ENCODE data around the gene ARHGAP4.

Gene ARHGAP4

DNA sequence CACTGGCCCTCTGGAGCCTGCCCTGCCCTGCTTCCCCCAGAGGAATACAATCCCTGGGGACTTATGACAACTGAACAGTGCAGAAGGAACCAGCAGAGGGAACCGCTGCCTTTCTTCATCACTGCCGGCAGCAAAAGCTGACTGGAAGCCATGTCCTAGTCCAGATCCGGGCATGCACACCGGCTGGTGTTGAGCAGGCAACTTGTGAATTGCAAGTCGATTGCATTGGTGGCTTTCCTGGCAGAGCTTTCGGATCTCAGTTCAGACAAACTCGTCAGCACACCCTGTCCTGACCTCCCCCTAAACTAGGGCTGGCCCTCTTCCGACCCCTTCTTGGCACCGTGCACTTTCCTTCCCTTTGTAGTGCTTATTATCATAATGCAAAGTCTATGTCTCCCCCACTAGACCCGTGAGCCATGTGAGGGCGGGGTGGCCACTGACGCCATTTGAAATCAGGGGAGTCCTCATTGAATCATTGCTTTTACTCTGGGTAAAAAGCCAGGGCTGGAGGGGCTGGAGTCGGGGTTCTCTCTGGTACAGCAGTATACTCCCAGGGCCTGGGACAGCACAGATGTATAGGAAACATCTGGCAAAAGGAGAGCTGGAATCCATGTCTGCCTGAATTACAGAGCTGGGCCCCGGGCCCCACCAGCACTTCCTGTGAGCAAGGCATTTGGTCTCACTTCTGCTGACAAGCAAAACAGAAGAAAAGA is 1.8 kb downstream of the ARHGAP4 start:
- DNase-seq, result no peak

DNA sequence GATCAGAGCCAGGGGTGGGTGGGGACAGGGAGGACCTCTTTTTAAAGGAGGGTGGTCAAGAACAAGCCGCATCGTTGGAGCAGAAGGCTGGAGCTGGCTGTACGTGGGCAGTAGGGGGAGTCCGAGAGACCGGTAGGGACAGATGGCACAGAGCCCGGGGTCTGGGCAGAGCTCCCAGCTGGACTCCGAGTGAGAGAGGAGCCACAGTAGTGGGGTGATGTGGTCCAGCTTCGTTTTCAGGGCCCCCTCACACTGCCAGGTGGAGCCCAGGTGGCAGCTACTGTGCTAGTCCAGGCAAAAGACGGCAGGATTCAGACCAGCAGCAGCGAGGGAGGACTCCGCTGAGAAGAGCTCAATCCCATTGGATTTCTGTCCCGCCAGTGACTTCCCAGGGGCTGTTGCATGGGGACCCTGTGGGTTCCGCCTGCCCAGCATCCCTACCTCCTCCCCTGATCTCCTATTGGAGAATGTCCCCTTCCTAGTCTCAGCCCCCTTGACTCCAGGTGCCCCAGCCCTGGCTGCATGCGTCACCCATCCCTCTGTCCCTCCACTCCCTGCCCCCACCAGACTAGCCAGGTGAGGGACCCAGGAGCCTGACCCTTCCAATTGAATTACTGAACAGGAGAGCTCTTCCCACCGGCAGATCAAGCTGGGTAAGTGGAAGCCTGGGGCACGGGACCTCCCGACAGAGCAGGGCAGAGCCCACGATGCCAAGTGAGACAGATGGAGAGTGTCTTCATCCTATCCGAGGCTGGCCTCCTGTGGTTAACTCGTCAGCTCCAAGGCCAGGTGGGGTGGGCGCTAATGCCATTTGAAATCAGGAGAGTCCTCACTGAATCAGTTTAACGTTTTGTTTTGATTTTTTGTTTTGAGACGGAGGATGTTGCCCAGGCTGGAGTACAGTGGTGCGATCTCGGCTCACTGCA is 2.9 kb downstream of the ARHGAP4 start:
- no peak for DNase-seq

DNA sequence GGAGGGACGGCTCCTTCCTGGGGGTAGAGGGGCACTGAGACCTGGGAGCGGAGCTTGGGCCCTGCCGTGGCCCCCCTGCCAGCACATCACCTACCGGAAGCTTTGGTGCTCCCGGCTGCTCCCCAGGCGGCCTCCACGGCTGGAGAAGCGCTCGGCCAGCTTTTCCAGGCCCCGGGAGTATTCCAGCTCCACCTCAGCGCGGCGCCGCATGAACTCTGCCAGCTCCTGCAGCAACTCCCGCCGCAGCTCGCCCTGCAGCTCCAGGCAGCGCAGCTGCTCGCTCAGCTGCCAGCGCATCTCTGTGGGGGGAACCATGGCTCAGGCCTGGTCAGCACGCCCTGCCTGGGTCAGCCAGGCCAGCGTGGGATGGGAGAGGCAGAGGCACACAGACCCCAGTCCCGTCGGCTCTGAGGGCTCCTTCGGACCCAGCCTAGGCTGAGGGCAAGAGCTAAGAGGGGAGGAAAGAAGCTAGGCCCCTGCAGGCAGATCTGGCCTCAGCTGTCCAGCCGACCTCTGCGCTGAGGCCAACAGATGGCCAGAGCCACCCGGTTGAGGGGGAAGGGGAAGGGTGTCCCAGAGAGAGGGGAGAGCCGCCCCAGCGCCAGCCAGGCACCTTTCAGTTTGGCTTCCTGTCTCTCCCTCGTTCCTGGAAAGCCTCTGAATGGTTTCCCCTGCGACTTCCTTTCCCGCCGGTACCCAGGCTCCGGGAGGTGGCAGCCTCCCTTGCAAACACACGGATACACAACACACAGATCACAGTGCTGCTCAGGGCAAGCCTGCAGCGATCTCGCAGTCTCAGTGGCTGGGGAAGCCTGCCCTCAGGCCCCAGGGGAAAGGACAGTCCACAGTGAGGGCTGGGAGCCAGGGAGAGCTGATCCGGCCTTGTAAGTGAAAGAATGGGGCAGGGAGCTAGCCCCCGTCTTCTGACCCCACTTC is 4.3 kb downstream of the ARHGAP4 start:
- no peak for DNase-seq

DNA sequence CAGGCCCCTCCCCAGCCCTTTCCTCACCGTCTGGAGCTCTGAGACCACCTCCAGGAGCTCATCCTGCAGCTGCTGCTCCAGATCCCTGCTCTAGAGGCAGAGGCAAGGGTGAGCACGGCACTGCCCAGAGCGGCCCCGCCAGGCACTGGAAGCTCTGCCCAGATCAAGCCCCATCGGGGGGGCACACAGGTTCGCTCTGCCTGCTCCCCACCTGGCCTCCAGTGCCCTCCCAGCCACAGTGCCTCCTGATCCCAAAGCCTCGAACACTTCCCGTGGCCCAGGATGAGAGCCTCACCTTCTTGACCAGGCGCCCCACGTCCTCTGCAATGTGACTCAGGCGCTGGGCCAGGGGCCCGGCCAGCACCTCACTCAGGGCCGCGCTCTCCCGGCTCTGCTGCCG is 5.0 kb downstream of the ARHGAP4 start:
- no peak for DNase-seq

DNA sequence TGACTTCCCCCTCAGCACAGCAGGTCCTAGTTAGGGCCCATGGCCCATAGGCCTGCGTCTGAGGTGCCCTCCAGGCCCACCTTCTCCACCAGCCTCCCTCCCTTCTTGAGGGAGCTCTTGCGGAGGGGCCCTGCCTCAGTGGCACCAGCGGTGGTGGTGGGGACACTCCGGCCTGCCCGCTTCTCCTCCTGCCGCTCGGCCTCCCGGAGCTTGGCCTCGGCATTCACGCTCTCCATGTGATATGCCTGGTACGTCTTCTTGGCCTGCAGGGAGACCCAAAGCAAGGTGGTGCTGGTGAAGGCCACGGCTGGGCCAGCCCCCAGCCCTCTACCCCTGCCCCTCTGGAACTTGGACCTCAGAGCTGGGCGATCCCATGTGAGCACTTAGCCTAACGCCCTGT is 5.5 kb downstream of the ARHGAP4 start:
- DNase-seq, result no peak

DNA sequence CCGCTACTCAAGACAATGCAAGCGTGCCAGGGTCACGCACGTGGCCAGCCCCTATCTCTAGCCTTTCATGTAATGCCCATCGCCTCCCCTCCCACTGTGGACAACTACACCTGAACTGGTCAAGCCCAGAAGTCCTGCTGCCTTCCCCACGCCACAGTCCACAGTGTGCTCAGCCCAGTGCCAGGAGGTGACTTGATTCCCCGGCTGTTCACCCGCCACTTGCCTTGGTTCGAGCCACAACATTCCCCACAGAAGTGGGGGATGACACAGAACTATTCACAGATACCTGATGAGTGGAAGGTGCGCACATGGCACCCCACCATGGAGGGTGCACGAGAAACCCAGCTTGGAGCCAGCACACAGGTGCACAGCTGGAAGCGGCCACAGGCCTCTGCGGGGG is 6.8 kb downstream of the ARHGAP4 start:
- no peak for DNase-seq

DNA sequence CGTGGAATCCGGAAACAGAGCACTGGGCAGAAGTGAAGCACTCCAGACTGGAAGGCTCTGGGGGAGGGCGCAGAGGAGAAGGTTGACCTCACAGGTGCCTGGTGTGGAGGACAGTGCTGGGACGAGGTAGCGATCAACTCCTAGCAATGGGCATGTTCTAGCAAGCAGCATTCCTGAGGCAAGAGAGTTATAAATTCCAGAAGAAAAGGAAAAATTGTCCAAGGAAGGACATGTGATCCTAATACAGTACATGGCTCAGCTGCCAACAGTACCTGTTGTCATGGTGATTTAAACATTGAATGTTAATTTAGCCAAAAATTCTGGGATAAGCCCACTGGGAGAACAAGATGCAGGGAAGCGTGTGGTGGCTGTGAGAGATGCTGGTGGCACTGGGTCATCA is 8.2 kb downstream of the ARHGAP4 start:
- no peak for DNase-seq

DNA sequence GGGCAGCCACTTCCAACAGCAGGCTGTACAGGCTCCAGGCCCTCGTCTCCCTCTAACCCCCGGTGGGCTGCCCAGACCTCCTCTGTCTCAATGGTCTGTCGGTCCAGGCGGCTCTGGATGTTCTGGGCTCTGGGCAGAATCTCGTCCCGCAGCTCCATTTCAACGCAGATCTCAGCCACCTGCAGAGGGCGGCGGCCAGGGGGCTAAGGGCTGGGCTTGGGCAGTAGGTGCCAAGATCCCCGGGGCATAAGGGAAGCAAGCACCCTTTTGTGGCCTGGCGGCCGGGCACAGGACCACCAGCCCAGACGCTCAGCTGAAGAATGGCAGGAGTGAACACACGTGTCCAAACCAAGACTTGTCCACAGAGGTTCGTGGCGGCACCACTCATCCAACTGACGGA is 12.4 kb downstream of the ARHGAP4 start:
- no peak for DNase-seq

DNA sequence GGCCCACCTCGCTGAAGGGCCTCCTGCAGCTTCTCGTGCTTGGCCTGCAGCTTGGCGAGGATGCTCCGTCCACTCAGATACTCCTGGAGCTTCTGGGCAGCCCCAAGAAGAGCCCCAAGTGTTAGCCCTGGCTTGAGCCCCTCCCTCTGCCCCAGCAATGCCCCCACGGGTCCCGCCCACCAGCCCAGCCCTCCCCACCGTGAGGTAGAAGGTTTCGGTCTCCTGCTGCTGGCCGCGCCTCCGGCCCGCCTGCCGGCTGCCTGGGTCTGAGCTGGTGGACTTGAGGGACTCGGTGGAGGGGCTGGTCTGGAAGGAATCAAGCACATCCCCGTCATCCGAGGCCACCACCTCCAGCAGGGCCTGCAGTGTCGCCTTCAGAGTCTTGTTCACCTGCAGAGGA is 12.9 kb downstream of the ARHGAP4 start:
- DNase-seq, result no peak

DNA sequence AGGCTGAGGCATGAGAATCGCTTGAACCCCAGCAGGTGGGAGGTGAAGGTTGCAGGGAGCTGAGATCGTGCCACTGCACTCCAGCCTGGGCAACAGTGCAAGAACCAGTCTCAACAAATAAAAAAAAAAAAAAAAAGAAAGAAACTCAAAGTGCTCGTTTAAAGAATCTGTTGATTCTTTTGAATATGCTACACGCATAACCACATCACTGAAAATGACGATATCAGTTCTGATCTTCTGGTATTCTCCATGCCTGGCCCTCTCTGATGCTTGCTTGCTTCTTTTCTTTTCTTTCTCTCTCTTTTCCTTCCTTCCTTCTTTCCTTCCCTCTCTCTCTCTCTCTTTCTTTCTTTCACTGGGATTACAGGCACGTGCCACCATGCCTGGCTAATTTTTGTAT is 14.3 kb downstream of the ARHGAP4 start:
- no peak for DNase-seq

DNA sequence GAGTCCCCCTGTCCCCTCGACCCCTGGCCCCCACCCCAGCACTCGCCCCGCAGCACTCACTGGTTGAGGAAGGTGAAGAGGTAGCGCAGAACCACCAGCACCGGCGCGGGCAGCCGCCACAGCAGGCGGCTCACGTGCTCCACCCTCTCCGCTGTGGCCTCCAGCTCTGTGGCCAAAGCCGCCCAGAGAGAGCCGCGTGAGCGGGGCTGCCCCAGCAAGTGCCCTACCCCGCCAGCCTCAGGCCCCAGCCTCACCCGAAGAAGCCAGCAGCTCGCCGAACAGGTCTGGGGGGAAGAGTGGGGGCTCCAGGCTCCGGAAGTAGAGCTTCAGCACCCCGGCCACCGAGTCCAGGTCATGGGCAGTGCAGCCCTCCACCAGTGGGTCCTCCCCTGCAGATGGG is 15.6 kb downstream of the ARHGAP4 start:
- no peak for DNase-seq

DNA sequence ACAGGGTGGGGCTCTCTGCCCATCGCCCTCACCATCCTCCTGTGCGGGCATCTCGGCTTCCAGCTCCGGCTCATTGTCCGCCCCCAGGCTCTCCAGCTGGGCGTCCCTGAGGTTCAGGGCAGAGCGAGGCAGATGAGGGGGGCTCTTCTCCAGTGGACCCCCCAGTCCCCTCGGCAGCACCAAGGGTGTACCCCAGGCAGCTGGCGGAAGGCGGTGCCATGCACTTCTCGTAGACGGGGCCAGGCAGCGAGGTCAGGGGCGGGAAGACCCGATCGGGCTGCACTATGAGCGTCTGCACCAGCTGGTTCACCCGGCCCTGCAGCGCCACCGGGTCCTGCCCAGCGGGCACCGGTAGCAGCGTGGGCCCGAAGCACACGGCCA is 16.1 kb downstream of the ARHGAP4 start:
- DNase-seq, result no peak

DNA sequence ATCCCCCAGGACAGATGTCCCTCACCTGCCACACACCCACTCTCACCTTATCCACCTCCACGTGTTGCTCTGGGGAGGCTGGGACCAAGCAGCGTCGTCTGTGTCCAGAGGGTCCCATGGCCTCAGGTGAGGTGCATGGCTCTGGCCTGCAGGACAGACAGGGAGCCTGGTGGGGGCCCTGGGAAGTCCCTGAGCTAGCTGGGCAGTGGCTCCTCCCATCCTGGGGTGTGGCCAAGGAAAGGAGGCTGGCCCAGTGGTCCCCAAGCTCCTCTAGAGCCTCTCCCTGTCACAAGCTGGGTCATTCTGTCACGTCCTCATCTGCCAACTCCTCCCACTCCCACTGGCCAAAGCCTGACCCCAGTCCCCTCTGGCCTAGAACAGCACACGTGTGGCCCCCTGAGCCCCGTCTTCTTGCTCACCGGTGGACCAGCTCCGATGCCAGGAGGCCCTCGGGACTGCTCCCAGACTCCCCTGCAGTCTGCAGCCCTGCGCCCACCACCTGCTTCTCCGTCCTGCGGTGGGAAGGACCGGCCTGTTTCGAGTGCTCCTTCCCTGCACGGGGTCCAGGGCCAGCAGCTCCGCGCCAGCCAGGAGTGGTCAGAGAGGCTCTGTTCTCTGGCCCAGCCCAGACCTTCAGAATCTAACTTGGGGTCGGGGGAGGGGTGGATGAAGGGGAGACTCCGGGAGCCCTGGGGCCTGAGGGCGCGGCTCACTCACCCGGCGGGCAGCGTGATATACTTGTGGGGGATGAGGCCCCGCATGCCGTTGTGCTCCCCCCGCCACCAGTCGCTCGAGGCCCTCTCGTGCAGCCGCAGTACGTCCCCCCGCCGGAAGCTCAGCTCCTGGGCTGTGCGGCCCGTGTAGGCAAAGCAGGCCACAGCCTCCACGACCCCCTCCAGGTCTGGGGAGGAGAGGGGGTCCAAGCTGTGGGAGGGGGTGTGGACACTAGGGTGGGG is 16.8 kb downstream of the ARHGAP4 start:
- DNase-seq, result no peak

DNA sequence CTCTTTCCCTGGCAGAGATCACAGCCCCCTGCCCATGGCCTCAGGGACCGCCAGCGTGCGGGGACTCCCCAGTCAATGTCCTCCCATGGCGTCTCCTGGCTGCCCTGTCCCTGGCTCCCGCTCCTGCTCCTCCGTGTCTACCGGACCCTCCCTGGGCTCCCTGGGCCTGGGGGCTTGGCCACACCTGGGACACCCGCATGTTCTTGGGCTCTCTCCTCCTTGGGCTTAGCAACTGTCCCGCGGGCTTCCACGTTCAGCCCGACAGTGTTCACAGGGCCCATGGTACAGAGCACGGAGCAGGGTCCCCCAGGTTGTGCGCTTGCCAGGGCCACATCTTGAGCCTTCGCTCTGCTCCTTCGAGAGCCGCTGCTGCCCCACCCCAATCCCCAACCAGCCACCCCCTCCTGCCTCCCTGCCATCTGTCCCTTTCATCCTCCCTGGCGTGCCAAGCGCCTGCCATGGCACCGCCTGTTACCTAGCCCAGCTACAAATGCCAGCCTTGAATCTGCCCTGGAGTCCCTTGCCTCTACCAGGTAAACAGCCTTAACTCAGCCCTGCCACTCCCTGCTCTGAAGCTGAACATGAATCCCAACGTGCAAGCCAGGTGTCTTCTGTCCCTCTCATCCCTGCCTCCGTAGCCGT is 17.7 kb downstream of the ARHGAP4 start:
- no peak for DNase-seq

DNA sequence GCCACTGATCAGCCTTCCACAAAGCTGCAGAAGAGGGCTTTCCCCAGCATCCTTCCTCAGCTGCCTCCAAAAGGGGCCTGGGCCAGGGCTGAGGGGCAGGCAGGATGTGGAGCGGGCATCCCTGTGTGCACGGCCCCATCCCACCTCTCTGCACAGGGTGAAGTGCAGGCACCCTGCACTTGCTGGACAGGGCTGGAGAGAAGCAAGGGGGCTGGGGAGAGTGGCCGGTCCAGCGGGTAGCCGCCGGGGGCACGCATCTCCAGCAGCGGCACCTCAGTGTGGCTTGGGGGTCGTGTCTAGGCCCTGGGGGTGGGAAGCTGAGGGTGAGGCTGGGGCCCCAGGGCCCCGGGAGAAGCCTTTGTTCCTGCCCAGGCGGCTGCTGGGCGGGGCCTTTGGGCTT is 18.6 kb downstream of the ARHGAP4 start:
- no peak for DNase-seq

DNA sequence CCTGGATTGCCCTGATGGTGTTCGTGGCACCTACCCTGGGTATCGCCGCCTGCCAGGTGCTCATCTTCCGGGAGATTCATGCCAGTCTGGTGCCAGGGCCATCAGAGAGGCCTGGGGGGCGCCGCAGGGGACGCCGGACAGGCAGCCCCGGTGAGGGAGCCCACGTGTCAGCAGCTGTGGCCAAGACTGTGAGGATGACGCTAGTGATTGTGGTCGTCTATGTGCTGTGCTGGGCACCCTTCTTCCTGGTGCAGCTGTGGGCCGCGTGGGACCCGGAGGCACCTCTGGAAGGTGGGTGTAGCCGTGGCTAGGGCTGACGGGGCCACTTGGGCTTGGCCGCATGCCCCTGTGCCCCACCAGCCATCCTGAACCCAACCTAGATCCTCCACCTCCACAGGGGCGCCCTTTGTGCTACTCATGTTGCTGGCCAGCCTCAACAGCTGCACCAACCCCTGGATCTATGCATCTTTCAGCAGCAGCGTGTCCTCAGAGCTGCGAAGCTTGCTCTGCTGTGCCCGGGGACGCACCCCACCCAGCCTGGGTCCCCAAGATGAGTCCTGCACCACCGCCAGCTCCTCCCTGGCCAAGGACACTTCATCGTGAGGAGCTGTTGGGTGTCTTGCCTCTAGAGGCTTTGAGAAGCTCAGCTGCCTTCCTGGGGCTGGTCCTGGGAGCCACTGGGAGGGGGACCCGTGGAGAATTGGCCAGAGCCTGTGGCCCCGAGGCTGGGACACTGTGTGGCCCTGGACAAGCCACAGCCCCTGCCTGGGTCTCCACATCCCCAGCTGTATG is 19.7 kb downstream of the ARHGAP4 start:
- DNase-seq, result no peak

DNA sequence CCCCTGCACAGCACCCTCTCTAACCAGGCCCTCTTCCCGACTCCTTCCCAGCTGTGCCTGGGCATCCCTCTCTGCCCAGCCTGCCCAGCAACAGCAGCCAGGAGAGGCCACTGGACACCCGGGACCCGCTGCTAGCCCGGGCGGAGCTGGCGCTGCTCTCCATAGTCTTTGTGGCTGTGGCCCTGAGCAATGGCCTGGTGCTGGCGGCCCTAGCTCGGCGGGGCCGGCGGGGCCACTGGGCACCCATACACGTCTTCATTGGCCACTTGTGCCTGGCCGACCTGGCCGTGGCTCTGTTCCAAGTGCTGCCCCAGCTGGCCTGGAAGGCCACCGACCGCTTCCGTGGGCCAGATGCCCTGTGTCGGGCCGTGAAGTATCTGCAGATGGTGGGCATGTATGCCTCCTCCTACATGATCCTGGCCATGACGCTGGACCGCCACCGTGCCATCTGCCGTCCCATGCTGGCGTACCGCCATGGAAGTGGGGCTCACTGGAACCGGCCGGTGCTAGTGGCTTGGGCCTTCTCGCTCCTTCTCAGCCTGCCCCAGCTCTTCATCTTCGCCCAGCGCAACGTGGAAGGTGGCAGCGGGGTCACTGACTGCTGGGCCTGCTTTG is 20.5 kb downstream of the ARHGAP4 start:
- no peak for DNase-seq

DNA sequence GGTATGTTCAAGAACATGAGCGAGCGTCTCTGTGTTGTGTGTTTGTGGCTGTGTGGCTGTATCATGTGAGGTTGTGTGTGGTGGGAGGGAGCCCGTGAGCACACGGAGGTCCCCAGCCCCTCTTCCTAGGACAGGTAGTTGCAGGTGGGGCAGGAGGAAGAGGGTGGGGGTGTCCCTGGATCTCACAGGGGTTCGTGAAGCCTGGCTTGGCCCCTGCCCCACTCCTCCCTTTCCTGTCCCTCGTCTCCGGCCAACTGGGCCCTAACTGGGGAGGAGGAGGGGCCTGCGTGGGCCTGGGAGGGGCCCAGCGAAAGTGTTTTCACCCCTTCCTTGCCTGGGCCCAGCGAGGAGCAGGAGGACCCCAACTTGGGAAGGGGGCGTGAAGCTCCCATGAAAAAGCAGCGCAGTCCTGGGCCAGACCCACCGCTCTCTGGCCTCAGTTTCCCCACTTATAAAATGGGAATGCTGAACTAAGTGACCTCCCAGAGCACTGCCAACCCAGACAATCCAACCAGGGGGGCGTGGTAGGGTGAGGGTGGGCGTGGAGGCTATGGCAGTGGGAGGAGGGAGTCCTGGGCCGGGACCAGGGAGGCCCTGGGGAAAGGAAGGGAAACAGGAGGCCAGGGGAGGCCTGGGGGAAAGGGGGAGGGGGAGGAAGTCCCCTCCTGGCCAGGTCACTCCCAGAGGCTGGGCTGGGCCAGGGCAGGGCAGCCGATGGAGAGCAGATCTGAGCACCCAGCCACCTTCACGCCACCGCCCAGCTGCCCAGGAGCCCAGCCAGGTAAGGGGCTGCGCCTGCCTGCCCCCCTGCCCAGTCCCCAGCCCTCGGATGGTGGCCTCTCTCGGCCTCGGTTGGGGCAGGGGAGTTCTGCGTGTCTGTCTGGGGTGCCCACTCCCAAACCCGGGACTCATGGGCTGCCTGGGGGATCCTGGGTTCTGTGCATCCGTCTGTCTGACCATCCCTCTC is 21.8 kb downstream of the ARHGAP4 start, which contains the start of gene AVPR2:
Gene AVPR2, plus strand, starts transcription at position 683 of the 967 bp plus-strand sequence. CDS start 473 bp downstream, outside the sequence.
- DNase-seq, result no peak
